C4-2B (cell line): ENCODE results near the gene NFYC.

ENCODE experiments used
- ZFX ChIP-seq: fragments of 450-650 bp; IDR thresholded peaks from 2 replicates; pipeline ENCODE4 v1.6.1; 2017
- TF ChIP-seq, protein P1 (sequence below): fragments of 450-650 bp; conservative IDR thresholded peaks from 2 replicates; pipeline ENCODE4 v1.5.1; 2017; ENCODE audit warnings: mild to moderate bottlenecking

DNA sequence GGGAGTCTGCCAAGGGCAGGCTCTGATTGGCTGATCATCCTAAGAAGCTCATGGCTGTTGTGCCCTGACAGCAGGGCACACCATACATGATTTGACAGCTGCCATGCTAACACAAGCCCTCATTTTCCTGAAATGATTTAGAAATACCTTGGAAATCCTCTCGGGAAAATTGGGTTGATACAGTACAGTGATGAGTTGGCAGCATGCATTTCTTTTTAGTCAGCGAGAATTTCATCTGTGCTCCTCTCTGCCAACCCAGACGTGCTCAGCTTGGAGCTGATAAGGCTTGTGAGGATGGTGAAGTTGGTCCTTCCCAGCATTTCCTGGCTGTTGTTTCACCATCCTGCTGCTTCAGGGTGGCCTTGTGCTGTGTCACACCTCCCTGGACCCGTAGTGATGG is 69.5 kb downstream of the NFYC start:
- TF ChIP-seq, protein P1, sequence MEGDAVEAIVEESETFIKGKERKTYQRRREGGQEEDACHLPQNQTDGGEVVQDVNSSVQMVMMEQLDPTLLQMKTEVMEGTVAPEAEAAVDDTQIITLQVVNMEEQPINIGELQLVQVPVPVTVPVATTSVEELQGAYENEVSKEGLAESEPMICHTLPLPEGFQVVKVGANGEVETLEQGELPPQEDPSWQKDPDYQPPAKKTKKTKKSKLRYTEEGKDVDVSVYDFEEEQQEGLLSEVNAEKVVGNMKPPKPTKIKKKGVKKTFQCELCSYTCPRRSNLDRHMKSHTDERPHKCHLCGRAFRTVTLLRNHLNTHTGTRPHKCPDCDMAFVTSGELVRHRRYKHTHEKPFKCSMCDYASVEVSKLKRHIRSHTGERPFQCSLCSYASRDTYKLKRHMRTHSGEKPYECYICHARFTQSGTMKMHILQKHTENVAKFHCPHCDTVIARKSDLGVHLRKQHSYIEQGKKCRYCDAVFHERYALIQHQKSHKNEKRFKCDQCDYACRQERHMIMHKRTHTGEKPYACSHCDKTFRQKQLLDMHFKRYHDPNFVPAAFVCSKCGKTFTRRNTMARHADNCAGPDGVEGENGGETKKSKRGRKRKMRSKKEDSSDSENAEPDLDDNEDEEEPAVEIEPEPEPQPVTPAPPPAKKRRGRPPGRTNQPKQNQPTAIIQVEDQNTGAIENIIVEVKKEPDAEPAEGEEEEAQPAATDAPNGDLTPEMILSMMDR: no peak
- no peak for TF ChIP-seq ZFX
